ENCODE measurements around the gene SLC25A47.

Gene SLC25A47

DNA sequence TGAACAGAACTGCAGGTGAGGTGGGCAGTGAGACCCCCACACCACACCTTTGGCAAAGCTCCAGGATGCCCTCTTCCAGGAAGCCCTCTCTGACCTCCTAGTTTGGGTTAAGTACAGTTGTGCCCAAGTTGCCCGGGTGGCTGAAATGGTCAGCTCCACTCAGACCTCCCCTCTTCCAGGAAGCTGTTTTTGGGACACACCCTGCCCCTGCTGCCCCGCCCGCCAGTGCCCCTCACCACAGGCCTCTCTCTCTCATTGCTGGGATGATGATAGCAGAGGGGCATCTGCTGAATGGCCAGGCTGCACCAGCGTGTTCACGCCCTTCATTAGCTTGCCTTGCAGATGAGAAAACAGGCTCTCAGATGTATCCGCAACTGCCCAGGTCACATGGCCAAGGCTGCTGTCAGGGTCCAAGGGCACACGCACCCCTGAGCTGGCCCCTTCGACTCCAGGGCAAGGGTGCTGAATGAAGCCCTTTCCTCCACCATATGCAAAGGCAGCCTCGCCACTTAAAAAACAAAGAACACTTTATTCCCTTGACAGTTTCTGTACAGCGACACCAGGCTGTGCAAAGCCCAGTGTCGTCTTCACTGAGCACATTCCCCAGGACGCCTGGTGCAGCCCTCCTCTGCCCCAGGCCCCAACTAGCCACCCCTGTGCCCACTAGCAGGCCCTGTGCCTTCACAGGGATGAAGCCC lies 32.4 kb upstream of the SLC25A47 start:
- H3K4me3 ChIP-seq (ENCODE audit: low read depth, low read length), result no peak overlapping the region
- TF ChIP-seq, protein P1, sequence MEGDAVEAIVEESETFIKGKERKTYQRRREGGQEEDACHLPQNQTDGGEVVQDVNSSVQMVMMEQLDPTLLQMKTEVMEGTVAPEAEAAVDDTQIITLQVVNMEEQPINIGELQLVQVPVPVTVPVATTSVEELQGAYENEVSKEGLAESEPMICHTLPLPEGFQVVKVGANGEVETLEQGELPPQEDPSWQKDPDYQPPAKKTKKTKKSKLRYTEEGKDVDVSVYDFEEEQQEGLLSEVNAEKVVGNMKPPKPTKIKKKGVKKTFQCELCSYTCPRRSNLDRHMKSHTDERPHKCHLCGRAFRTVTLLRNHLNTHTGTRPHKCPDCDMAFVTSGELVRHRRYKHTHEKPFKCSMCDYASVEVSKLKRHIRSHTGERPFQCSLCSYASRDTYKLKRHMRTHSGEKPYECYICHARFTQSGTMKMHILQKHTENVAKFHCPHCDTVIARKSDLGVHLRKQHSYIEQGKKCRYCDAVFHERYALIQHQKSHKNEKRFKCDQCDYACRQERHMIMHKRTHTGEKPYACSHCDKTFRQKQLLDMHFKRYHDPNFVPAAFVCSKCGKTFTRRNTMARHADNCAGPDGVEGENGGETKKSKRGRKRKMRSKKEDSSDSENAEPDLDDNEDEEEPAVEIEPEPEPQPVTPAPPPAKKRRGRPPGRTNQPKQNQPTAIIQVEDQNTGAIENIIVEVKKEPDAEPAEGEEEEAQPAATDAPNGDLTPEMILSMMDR (IDR thresholded peaks at IDR 0.05; ENCODE audit: insufficient read depth, low read depth, low read length, missing control alignments), result no peak
- no peak for DNase-seq (ENCODE audit: low read depth)

DNA sequence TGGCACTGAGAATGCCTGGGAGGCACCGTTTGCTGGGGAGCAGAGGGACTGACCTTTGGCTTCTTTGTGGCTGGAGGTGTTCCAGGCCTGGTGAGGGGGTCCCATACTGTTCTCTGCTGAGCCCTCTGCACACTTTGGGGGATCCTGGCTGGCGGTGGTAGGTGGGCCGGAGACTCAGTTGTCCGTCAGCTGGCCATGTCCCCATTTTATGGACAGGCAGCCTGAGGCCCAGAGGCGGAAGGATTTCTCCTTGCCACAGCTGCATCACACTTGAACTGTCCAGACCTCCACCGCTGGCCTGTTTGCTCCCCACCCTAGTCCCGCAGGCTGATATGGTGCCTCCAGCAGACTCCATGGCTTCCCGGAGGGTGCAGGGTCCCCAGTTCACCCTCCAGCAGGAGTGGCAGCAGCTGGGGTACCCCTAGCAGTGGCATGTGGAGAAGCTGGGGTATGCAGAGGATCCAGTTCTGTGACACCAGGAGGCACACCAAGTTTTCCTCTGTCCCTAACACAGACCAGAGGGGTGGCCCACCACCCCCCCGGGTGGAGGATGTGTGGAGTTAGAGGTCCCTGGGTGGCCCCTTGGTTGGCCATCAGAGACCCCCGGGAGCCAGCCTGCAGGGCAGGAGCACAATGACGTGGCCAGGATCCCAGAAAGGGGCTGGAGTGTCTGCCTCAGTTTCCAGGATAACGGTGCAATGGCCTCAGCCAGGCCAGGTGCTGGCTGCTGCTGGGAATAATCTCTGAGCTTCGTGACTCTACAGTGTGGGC lies 31.6 kb upstream of the SLC25A47 start:
- no peak for DNase-seq (ENCODE audit: low read depth)
- no peak overlapping the region for H3K4me3 ChIP-seq (ENCODE audit: low read depth, low read length)
- TF ChIP-seq, protein P1 (IDR thresholded peaks at IDR 0.05; ENCODE audit: insufficient read depth, low read depth, low read length, missing control alignments), result no peak

DNA sequence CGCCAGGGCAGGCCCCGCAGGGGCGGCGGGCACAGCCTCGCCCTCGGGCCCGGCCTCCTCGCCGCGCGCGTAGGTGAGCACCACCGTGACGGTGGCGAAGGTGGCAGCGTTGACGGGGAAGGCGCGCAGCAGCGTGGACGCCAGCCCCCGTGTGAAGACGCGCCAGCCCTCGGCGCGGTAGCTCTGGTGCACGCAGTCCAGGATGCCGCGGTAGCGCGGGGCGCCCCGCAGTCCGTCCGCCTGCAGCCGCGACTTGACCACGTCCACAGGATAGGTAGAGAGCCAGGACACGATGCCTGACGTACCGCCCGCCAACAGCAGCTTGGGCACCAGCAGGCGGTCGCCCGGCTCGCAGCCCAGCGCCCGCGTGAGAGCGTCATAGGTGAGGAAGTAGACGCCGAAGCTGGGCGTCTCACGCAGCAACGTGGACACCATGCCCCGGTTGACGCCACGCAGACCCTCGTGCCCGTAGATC lies 30.8 kb upstream of the SLC25A47 start:
- no peak for DNase-seq (ENCODE audit: low read depth)
- TF ChIP-seq, protein P1 (IDR thresholded peaks at IDR 0.05; ENCODE audit: insufficient read depth, low read depth, low read length, missing control alignments), result no peak
- H3K4me3 ChIP-seq (ENCODE audit: low read depth, low read length), result no peak overlapping the region

DNA sequence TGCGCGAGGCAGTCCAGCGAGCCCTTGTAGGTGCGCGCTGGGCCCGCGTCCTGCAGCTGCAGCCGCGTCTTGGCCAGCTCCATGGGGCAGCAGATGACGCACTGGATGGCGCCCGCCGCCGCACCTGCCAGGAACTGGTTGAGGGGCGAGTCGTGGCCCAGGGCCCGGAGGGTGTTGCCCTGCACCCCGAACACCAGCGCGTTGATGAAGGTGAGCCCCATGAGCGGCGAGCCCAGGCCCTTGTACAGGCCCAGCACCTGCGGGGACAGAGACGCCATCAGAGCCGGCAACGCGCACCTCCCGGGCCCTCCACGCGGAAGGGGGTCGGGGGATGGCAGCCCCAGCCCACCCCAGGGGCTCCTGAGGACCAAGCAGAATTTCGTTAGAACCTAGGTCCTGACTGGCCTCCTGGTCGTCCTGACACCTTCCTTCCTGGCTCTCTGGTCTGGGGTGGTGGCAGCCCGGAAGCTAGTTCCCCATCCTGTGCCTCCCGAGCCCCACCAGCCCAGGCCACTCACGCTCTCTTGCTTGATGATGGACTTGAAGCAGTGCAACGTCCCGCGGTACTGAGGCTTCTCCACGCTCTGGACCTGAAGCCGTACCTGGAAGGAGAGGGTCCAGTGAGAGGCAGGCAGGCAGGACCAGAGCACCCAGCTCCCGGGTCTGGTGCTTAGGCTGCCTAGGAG lies 30.2 kb upstream of the SLC25A47 start:
- DNase-seq (ENCODE audit: low read depth), result no peak
- no peak overlapping the region for H3K4me3 ChIP-seq (ENCODE audit: low read depth, low read length)
- TF ChIP-seq, protein P1 (IDR thresholded peaks at IDR 0.05; ENCODE audit: insufficient read depth, low read depth, low read length, missing control alignments), result no peak

DNA sequence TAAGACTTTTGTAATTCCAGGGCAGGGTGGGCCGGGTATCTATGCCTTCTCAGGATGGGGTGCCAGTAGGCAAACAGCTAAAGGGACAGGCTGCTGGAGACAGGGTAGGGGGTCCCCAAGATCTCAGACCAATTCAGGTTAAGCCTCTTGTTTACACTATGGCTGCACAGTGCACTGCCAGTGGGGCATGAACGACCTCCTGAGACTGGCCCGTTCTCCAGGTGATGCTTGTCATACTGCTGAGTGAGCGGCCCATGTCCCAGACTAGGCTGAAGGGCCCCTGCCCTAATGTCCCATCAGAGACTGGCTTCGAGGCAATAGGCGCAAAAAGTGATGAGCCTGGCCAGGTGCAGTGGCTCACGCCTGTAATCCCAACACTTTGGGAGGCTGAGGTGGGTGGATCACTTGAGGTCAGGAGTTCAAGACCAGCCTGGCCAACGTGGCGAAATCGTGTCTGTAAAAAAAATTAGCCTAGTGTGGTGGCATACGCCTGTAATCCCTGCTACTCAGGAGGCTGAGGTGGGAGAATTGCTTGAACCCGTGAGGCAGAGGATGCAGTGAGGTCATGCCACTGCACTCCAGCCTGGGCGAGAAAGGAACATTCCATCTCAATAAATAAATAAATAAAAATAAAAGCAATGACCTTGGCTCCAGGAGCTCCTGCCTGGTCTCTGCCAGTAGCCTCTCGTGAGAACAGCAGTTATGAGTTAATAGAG lies 29.5 kb upstream of the SLC25A47 start:
- TF ChIP-seq, protein P1 (IDR thresholded peaks at IDR 0.05; ENCODE audit: insufficient read depth, low read depth, low read length, missing control alignments), result no peak
- DNase-seq (ENCODE audit: low read depth), result no peak
- H3K4me3 ChIP-seq (ENCODE audit: low read depth, low read length), result no peak overlapping the region

DNA sequence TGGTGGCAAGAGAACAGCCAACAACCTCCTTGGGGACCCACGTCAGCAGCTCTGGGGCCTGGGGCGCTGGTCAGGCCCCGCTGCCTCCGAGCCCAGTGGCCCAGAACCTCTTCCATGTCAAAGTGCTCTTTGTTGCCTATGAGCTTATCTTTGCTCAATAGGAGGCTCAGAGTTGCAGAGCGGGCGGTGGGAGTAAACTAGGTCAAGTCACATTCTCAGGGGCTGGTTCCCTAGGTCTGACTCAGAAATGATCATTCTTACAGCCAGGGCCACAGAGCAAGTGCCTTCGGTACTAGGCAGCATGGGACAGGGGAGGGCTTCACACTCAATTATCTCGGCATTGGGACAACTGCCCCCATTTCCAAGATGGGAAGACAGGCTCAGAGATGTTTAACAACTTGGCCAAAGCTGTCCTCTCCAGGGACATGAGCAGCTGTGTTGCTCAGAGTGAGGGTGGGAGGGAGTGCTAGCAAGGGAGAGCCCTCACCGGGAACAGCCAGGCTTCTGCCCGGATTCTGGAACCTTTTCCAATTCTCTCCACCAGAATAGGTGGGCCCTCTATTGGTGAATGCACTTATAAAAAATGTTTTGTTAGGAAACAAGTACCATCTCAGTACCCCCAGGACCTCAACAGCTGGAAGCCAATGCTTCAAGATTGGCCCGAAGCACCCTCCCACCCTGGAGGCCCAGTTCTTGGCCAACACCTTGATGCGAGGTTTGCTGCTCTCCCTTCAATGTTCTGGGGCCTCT lies 28.8 kb upstream of the SLC25A47 start:
- TF ChIP-seq, protein P1 (IDR thresholded peaks at IDR 0.05; ENCODE audit: insufficient read depth, low read depth, low read length, missing control alignments), result no peak
- DNase-seq (ENCODE audit: low read depth), result no peak
- H3K4me3 ChIP-seq (ENCODE audit: low read depth, low read length), result no peak overlapping the region

All from GM12865 (cell line).